UCSD-AML1 (cell line): ENCODE results near the gene IKZF2.

Source experiments
- DNase-seq: peaks from one replicate; lab custom pipeline; 2025; ENCODE audit not compliant: unreplicated experiment; lab: John Stamatoyannopoulos, UW

IKZF2 gene

DNA sequence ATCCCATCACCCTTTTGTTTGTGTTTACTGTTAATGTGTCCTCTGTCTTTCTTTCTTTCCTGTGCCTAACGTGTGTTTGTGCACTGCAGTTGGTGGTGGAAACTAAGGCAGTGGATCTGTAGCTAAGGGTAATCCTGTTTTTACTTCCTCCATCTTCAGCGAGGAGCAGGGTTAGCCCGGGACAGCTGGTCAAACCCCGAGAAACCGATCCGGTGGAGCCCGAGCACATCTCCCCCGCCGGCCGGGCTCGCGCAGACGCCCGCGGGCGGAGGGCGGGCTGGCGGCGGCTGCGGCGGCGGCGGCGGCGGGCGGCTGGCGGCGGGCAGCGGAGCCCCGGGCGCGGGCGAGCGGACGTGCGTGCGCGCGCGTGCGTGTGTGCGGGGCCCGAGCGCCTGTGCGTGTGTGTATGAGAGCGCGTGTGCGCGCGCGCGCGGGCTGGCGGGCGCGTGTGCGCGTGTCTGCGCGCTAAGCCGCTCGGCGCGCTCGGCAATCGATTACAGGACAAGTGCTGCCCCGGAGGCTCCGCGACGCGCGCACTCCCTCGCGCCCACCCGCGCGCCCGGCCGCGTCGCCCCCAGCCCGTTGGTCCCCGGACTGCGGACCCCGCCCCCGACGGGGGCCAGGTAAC, at the start of gene IKZF2:
IKZF2 (minus strand) TSS at position 176 of the 628 bp plus-strand sequence. CDS start 2,983 bp downstream, outside the sequence.
- peak; percentile 86 for DNase-seq

- no peak for DNase-seq
These were observed 48.5 kb upstream of the IKZF2 start for GRCh38 chr2:213199871-213200270.

- DNase-seq, result no peak
These were observed 37.8 kb upstream of the IKZF2 start for GRCh38 chr2:213189001-213189899.

- no peak for DNase-seq
These were observed 37.1 kb upstream of the IKZF2 start for GRCh38 chr2:213188533-213188867.

- DNase-seq, result no peak
These were observed 36.6 kb upstream of the IKZF2 start for GRCh38 chr2:213187833-213188532.

DNA sequence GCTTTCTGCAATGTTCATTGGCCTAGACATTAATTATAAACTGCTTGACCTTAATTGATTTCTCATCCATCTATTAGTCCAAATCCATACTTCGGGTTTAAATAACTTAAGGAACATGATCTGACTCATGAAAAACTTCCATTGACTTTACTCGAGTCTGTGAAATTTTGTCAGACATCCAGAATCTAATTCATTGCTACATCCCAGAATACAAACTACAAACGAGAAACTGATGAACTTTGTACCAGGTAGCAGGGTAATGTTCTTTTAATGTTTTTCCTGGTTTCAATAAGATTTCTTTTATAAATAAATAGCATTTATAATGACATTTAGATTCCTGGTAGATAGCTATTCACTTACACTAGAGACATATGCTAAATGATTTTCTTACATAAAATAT, 36.0 kb upstream of the IKZF2 start:
- DNase-seq, result no peak

GRCh38 chr2:213185147-213185822, 33.9 kb upstream of the IKZF2 start:
- DNase-seq, result no peak

- DNase-seq, result no peak
These were observed 30.3 kb upstream of the IKZF2 start for GRCh38 chr2:213181712-213182111.

DNA sequence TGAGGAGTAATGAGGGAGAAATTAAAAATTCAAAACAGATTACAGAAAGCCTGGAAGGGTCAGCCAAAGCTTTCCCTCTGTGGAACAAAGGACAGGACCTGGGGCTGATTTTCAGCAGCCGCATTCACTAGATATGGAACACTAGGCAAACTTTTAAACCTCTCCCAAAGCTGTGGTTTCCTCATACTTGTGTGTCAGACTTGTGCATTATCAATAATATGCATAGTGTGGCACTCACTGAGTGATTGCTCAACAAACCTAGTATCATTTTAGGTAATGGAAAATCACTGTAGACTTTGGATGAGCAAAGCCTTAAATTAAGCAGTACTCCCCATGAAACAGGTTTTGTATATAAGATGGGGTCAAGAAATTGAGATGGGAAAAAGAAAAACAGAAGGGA, 26.3 kb upstream of the IKZF2 start:
- no peak for DNase-seq

DNA sequence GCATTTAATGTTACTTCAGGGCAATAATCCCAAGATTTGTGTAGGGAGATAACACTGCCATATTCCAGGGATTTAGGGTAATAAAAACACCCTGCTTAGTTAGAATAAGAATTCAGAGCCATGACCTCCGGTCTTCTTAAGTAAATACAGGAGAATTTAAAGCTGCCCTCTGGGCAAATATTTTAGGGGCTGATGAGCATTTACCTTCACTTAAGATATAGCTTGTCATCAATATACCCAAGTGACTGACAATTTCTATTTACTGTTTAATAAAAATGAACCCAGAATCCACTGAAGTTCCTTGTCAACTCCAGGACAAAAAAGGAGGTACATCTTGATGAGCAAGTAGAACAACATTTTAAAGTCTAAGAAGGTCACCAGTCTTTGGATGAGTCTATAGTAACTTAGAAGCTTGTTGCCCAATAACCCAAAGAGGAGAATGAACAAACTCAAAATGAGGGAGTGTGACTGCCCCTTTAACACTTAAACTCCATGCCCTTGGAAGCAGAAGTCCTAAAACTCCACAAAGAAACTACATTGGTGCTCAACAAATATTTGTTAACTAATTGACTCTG, 24.3 kb upstream of the IKZF2 start:
- no peak for DNase-seq

- no peak for DNase-seq
These were observed 21.2 kb upstream of the IKZF2 start for GRCh38 chr2:213172641-213173040.

DNA sequence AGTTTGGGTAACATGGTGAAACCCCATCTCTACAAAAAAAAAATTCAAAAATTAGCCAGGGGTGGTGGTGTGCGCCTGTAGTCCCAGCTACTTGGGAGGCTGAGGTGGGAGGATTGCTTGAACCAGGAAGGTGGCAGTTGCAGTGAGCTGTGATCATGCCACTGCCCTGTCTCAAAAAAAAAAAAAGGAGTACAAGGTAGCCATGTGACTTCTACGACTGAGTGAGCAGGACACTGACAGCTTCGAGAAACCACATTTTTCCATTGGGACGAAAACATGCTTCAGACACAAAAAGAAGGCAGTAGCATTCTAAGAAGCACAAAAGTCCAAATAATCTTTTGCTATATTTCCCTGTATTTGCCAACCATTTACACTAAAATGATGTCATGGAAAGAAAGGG, 19.7 kb upstream of the IKZF2 start:
- DNase-seq, result no peak

DNA sequence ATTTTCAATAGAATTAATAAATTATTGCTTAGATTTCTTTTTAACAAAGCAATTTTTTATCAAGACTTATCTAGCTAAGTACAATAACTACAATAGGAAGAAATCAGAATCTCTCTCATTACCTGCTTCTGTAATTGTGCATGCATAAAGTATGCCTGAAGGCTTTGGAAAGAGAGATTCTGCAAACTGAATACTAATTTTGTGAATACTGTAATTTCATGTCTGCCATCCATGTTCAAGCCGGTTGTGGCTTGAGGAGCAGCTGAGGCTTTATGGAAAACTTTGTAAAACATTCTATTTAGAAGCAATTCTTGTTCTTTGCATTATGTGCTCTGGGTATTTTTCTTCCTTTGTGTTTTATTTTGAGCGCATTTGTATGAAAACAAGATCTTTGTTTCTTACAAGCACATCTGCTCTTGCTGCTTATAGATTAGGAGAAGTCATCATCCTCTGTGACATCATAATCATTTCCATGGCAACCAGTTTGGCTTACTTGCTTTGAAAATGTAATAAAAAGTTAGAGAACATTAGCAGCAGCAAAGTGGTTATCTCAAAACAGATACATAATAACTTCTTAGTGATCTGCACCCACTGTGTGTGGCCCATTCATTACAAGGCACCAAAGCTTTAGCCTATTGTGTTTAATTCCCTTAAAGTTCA, 16.0 kb upstream of the IKZF2 start:
- no peak for DNase-seq

DNA sequence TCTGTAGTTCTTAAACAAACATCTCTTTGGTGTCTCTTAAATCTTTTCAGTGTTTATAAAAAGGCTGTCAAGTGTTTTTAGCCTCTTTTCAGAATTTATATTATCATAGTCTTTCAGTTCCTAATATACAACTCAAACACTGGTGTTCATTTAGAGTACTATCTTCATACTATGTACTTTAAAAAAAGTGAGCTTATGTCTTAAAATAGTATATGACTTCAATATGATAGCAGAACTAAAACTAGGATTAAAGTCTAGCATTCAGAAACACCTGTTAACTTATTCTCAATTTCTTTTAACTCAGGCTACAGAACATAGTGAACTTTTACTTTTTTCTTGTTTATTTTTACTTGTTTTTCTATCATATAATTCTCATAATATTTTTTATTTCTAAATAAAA, 14.7 kb upstream of the IKZF2 start:
- DNase-seq, result no peak

- DNase-seq, result no peak
These were observed 12.9 kb upstream of the IKZF2 start for GRCh38 chr2:213164263-213164662.

GRCh38 chr2:213162516-213163118, 11.2 kb upstream of the IKZF2 start:
- DNase-seq, result no peak

DNA sequence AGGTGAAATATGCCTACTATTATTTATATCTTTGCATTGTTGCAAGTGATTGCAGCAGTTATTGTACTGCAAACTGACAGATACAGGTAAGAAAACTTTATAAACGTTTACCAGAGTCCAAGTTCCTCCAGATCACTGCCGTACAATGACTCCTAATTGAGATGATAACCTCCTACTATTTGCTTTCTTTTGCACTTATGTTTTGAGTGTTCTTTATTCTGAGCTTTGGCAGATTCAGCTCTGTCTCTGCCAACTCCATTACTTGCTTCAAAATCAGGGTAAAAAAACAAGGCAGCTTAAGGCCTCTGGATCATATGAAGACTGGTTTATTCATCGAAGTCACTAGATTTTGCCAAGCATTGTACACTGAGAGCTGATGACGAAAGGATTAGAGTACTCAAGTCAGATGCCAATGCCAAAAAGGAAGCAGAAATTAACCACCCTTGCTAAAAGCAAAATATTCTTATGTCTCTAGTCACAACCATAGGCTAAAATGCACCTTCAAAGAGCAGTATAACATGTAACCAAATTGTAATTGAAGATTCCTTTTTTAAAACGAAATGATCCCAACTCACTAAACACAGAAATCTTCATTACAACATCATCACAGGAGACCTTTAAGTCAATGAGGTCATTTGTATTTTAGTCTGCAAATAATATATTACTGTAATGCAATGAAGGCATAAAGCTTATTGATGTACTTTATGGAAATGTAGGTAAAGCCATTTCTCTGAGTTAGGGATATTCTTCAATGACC, 10.5 kb upstream of the IKZF2 start:
- no peak for DNase-seq

- DNase-seq, result no peak
These were observed 8.4 kb upstream of the IKZF2 start for GRCh38 chr2:213159768-213160167.

- no peak for DNase-seq
These were observed 5.8 kb upstream of the IKZF2 start for GRCh38 chr2:213157242-213157641.
